SU-DHL-6 (cell line): ENCODE results near the gene RBFOX2.

Experiments used
- H2AFZ ChIP-seq: fragments of 200-600 bp; sonication (generic); 2 replicates; pipeline ENCODE4 v1.6.1; 2014; ENCODE audit warnings: low read depth, mild to moderate bottlenecking, moderate library complexity, mixed read lengths, antibody characterized with exemption, low read length; ENCODE audit not compliant: severe bottlenecking
- H3F3A ChIP-seq: fragments of 200-600 bp; shearing (Covaris generic); 2 replicates; pipeline ENCODE4 v1.6.0; 2016; ENCODE audit warnings: antibody characterized with exemption, mild to moderate bottlenecking; ENCODE audit not compliant: insufficient read depth
- H3K27ac ChIP-seq: fragments of 200-600 bp; sonication (generic); 2 replicates; pipeline ENCODE4 v1.5.1; 2016; ENCODE audit warnings: low read depth, mild to moderate bottlenecking, low read length, moderate library complexity, mixed read lengths
- H3K27me3 ChIP-seq: fragments of 200-600 bp; sonication (generic), shearing (Covaris generic); 2 replicates; pipeline ENCODE4 v1.6.0; 2014; ENCODE audit warnings: mild to moderate bottlenecking, low read length
- H3K36me3 ChIP-seq: fragments of 200-600 bp; sonication (generic); 2 replicates; pipeline ENCODE4 v1.6.1; 2014; ENCODE audit warnings: mild to moderate bottlenecking, low read length, mixed read lengths
- H3K4me2 ChIP-seq: fragments of 300-600, 200-600 bp; shearing (Covaris generic), sonication (generic); 2 replicates; pipeline ENCODE4 v1.6.0; 2014; ENCODE audit warnings: low read length, low read depth, mild to moderate bottlenecking; ENCODE audit not compliant: poor library complexity, severe bottlenecking
- H3K4me3 ChIP-seq: fragments of 200-600 bp; sonication (generic); 2 replicates; pipeline ENCODE4 v1.5.1; 2014; ENCODE audit warnings: antibody characterized with exemption, low read length, mild to moderate bottlenecking, mixed read lengths; ENCODE audit not compliant: insufficient read depth, poor library complexity, severe bottlenecking
- H3K79me2 ChIP-seq: fragments of 200-600 bp; sonication (generic); 2 replicates; pipeline ENCODE4 v1.6.1; 2014; ENCODE audit warnings: mild to moderate bottlenecking, low read length, moderate library complexity; ENCODE audit not compliant: insufficient read depth
- H3K9ac ChIP-seq: fragments of 200-600 bp; sonication (generic); 2 replicates; pipeline ENCODE4 v1.7.0; 2014; ENCODE audit warnings: mild to moderate bottlenecking, low read length
- H3K9me2 ChIP-seq: fragments of 200-600 bp; sonication (generic); replicated peaks from 2 replicates; pipeline ENCODE4 v1.6.1; 2014; ENCODE audit warnings: low read length; ENCODE audit not compliant: insufficient read depth
- H3K9me3 ChIP-seq: fragments of 200-600 bp; sonication (generic); 2 replicates; pipeline ENCODE4 v1.6.1; 2014; ENCODE audit warnings: low read length, mixed read lengths; ENCODE audit not compliant: insufficient read depth
- H4K20me1 ChIP-seq: fragments of 200-600 bp; sonication (generic); 2 replicates; pipeline ENCODE4 v1.6.1; 2014; ENCODE audit warnings: low read depth, mild to moderate bottlenecking, antibody characterized with exemption, low read length, moderate library complexity, mixed read lengths
- EZH2phosphoT487 ChIP-seq: fragments of 200-600 bp; sonication (generic), shearing (Covaris generic); conservative IDR thresholded peaks from 2 replicates; pipeline ENCODE4 v1.6.1; 2018; ENCODE audit warnings: mild to moderate bottlenecking, antibody characterized with exemption, low read length, moderate library complexity, mixed read lengths
- TF ChIP-seq, protein P1 (sequence below): fragments of 200-600 bp; sonication (generic); IDR thresholded peaks from one replicate; pipeline ENCODE4 v1.5.1; 2017; ENCODE audit warnings: antibody characterized with exemption, mild to moderate bottlenecking, low read length, moderate library complexity; ENCODE audit not compliant: insufficient read depth, poor library complexity, severe bottlenecking

The RBFOX2 gene

DNA sequence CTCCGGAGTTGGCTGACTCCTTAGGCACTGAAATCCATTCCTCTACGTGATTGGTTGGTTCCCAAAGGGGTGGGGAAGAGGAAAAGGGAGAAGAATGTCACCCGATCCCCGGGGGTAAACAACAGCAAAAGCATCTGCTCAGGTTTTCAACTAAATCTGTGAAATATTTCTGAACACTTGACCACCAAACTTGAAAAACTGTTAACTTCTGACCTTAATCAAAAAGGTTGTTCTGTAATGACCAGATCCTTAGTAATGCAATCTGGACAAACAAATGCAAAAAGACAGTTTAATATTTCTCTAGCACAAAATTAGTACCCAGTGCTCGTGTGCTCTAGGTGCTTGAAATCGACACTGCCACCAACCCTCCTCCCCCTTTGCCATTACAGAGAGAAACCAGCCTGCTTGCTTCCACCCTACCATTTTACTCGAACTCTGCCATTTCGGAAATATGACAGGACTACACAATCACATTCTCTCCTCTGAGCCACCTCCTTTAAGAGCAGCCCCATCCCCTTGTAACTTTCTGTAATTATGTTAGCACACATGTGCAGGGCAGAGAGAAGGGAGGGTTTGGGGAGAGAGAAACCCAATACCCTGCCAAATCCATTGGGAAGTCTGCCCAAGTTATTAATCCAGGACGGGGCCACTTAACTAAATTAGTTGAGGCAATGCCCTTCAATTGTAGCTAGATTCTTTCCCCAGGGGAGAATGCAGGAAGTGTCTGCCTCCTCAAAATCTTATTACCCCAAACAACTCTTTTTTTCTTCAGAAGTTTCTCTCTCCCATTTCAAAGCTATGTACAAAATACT lies 113.8 kb downstream of the RBFOX2 start:
- Histone ChIP-seq H3K79me2 (no peaks in the 10 kb centered on the region), H3K27me3 (no peaks in the 10 kb centered on the region), H3K36me3 (no peaks in the 10 kb centered on the region), H3K9me2 (no peaks in the 10 kb centered on the region), H2AFZ (no peak overlapping the region), H4K20me1 (no peaks in the 10 kb centered on the region), H3K4me2 (no peak overlapping the region), H3K9ac (no peak overlapping the region), H3F3A (no peaks in the 10 kb centered on the region), H3K27ac (no peak overlapping the region), H3K9me3 (no peaks in the 10 kb centered on the region), H3K4me3 (no peak overlapping the region)
- TF ChIP-seq, protein P1, sequence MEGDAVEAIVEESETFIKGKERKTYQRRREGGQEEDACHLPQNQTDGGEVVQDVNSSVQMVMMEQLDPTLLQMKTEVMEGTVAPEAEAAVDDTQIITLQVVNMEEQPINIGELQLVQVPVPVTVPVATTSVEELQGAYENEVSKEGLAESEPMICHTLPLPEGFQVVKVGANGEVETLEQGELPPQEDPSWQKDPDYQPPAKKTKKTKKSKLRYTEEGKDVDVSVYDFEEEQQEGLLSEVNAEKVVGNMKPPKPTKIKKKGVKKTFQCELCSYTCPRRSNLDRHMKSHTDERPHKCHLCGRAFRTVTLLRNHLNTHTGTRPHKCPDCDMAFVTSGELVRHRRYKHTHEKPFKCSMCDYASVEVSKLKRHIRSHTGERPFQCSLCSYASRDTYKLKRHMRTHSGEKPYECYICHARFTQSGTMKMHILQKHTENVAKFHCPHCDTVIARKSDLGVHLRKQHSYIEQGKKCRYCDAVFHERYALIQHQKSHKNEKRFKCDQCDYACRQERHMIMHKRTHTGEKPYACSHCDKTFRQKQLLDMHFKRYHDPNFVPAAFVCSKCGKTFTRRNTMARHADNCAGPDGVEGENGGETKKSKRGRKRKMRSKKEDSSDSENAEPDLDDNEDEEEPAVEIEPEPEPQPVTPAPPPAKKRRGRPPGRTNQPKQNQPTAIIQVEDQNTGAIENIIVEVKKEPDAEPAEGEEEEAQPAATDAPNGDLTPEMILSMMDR = no peak
- TF ChIP-seq EZH2phosphoT487 = no peak

DNA sequence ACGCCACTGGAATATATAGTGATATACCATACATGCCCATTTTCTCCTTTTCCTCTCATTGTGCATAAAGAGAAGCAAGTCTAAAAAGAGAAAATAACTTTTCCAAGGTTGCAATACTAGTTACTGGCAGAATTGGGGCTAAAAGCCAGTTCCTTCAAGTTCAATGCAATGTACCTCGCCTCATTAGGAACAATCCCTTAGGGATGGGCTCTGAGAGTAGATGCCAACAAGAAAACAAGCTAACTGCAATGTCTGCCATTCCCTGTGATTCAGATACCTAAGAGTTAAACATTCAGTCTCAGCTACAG lies 114.3 kb downstream of the RBFOX2 start:
- no peak overlapping the region for H2AFZ ChIP-seq
- H3K27me3 ChIP-seq = no peaks in the 10 kb centered on the region
- H3K79me2 ChIP-seq = no peaks in the 10 kb centered on the region
- H3K4me2 ChIP-seq = no peak overlapping the region
- no peak overlapping the region for H3K9ac ChIP-seq
- TF ChIP-seq EZH2phosphoT487 = no peak
- TF ChIP-seq, protein P1 = no peak
- H3K9me3 ChIP-seq = no peaks in the 10 kb centered on the region
- no peak overlapping the region for H3K4me3 ChIP-seq
- no peaks in the 10 kb centered on the region for H3F3A ChIP-seq
- H4K20me1 ChIP-seq = no peaks in the 10 kb centered on the region
- H3K36me3 ChIP-seq = no peaks in the 10 kb centered on the region
- H3K9me2 ChIP-seq = no peaks in the 10 kb centered on the region
- no peak overlapping the region for H3K27ac ChIP-seq

DNA sequence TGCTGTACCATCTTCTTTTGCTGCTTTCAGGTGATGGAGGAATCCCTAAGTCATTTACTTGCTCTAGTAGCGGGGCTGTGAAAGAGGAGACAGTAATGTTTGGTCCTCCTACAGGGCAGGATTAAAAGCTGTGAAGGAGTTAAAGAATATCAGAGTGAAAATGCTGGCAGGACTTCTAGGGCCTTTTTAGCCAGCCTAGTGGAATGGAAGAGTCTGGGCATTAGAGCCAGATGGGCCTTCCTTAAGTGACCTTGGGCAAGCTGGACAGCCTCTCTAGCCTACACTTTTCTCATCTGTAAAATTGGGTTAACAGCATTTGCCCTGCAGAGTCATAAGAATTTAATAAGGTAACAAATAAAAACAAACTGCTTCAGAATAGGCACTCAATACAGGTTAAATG lies 114.7 kb downstream of the RBFOX2 start:
- Histone ChIP-seq H3K4me3 (no peak overlapping the region), H3K79me2 (no peaks in the 10 kb centered on the region), H4K20me1 (no peaks in the 10 kb centered on the region), H3K9me3 (no peaks in the 10 kb centered on the region), H3K9ac (no peak overlapping the region), H2AFZ (no peak overlapping the region), H3K4me2 (no peak overlapping the region), H3K27me3 (no peaks in the 10 kb centered on the region), H3K27ac (no peak overlapping the region), H3K9me2 (no peaks in the 10 kb centered on the region), H3F3A (no peaks in the 10 kb centered on the region), H3K36me3 (no peaks in the 10 kb centered on the region)
- TF ChIP-seq, protein P1 = no peak
- no peak for TF ChIP-seq EZH2phosphoT487
